ENCODE results near the gene OST4.
A peak's percentile ranks its signal among the peaks of the same experiment; 100 is the strongest.

OST4 gene

DNA sequence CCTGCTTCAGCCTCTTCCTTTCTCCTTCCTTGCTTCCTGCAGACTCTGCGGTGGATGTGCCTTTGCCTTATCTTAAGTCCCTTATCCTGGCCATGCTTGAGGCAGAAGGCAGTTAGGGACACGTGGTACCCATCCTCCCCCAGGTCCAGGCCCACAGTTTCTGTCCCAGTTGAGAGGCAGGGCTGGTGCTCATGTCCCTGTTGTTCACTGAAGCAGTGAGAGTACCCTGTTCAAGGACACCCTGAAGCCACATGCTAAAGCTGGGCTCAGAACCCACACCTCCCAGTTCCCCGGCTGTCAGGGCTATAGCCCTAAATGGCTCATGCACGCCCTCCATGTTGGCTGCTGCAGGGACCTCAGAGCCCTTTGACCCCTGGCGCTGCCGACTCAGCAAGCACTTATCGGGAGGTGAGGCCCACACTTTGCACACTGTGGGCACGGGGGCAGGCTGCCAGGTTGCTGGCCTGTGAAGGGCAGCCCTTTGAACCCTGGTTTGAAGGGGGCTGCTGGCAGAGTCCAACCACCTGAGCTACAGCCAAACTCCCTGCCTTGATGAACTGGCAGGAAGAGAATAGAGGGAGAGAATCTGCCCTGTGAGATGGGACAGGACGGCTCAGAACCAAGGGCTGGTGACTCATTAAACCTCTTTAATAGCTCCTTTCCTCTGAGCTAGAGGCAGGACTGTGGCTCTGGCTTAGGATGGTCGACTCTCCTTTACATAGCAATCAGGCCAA lies 21.4 kb upstream of the OST4 start:
- DNase-seq, result no peak

DNA sequence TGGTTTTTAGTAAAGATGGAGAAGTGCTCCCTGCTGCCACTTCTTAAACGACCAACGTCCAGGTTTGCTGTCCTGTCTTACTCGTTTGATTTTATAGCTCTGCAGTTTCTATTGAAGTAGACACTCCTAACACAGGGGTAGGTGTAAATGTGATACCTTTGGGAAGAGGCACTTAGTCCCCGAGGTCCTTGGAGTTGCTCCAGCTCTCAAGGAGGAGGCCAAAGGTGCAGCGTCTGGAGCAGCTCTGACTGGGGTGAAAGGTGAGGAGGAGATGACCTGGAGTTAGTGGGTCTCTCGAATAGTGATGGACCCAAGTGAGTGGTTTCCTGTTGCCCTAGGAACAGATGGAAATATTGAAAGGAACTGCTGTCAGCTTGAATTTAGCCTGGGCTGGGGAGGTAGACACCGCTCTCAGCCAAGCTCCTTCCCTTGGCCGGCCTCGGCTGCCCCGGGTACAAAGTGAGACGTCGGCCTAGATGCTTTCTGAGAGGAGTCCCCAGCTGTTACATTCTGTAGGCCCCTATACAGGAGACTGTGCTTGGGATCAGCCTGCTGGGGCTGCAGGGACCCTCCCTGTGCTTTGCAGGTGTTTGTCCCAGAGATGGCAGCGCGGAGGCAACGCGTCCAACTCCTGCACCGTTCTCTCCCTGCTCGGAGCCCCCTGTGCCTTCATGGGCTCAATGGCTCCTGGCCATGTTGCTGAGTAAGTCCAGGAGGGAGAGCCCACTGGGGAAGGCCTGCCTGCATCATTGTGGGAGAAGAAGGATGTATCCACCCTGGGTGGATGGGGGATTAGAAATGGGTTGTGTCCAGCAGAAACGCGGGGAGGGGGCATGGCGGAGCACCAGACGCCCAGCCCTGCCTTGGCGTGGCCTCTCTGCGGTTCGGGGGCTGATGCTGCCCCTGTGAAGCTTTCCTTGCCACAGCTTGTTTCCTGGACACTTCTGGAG lies 20.6 kb upstream of the OST4 start:
- DNase-seq, result no peak

DNA sequence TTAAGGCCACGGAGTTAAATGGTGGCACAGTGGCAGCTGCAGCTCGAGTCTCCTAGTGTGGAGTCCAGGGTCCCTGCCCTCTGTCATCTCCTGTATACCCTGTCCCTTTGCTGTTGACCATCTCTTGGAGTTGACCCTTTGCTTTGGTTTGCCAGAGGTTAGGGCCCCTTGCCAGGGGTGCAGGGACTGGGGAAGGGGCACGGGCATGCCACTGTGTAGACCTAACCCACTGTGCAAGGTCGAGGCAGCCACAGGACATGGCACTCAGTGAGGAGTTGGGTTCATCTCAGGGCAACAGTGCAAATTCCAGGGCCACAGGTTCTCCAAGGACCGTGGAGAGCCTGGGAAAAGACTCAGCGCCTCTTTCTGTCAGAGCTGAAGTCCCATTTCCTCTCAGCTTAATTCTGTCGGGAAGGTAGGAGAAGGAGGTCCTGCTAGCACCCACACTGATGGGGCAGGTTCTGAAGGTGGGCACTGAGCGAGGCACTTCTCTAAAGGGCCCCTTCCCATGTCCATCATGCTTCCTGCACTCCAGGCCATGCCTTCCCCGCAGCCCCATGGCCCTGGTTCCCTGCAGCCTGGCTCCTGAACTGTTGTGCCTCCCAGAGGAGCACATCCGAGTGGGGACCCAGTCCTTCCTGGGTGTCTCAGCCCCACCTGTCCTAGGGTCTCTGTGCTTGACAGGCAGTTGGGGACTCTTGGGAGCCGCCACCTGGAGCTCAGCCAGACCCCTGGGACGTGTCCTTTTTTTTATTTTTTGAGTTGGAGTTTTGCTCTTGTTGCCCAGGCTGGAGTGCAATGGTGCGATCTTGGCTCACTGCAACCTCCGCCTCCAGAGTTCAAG lies 17.9 kb upstream of the OST4 start:
- no peak for DNase-seq

DNA sequence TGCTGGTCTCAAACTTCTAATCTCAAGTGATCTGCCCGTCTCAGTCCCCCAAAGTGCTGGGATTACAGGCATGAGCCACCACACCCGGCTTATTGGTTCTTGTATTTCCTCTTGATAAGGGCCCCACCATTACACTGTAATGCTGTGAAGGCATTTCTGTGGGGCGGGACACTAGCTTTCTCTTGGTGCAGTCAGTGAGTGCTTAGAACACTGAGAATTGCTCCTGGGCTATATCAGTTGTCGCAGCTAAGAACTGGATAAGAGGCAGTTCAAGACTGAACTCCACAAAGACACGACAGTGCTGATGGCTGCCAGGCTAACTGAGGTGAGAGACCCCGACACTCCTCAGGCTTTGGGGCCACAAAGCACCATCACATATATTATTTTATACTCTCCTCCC lies 17.2 kb upstream of the OST4 start:
- no peak for DNase-seq

DNA sequence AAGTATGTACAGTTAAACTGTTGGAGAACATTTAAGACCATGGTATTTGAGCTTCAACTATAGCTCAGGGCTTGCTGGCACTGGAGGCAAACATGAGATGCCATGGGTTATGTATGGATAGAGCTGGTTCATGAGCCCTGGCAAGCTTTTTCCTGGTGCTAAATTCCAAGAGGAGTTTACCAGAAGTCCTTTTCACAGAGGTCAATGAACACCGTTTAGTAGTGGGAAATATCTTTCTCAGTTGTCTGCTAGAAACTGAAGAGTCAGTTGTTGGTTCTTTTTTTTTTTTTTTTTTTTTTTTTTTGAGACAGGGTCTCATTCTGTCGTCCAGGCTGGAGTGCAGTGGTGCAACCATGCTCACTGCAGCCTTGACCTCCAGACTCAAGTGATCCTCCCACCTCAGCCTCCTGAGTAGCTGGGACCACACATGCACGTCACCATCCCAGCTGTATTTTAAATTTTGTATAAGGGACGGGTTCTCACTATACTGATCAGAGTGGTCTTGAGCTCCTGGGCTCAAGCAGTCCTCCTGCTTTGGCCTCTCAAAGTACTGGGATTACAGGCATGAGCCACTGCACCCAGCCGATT lies 16.5 kb upstream of the OST4 start:
- no peak for DNase-seq

DNA sequence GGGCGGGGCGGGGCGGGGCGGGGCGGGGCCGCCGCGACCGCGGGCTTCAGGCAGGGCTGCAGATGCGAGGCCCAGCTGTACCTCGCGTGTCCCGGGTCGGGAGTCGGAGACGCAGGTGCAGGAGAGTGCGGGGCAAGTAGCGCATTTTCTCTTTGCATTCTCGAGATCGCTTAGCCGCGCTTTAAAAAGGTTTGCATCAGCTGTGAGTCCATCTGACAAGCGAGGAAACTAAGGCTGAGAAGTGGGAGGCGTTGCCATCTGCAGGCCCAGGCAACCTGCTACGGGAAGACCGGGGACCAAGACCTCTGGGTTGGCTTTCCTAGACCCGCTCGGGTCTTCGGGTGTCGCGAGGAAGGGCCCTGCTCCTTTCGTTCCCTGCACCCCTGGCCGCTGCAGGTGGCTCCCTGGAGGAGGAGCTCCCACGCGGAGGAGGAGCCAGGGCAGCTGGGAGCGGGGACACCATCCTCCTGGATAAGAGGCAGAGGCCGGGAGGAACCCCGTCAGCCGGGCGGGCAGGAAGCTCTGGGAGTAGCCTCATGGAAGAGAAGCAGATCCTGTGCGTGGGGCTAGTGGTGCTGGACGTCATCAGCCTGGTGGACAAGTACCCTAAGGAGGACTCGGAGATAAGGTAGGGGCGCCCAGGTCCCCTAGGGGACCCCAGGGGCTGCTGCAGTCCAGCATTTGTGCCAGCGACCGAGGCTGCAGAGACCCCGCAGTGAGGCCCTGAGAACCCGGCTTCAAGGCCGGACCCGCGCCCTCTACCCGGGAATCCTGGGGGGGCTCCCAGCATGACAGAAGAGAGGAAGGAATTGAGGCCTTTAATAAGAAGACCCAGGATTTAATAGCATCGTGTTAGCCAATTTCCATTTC lies 15.5 kb upstream of the OST4 start, which contains the start of gene KHK:
KHK (plus strand) TSS at position 49 of the 870 bp plus-strand sequence; CDS start at position 537, 488 bp downstream.
- peak; percentile 41 for DNase-seq

DNA sequence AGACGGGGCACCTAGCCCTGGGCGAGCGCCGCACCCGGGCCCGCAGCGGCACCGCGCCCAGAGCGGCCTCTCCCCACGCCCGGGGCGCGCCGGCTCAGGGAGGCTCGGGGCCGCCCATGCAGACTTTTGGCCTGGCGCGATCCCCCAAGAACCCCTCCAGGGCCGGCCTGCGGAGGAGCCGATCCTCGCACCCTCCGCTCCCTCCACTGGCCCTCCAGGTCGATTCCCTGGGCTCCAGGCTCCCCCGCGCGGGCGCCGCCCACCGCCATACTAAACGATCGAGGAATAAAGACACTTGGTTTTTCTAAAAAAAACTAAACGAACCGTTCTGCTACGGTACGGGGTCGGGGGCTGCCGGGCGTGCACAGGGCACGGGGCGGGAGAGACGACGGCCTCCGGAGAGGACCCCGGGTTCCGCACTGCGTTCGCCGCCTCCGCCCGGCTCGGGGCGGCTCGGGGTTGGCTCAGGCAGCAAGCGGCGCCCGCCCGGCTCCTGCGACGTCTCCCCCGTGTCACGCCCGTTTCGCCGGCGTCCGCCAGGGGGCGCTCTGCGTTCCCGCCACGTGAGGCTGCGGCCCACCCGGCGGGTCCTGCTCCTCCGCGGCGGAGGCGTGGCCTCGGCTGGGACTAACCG lies 14.8 kb upstream of the OST4 start:
- DNase-seq, result peak; percentile 98

DNA sequence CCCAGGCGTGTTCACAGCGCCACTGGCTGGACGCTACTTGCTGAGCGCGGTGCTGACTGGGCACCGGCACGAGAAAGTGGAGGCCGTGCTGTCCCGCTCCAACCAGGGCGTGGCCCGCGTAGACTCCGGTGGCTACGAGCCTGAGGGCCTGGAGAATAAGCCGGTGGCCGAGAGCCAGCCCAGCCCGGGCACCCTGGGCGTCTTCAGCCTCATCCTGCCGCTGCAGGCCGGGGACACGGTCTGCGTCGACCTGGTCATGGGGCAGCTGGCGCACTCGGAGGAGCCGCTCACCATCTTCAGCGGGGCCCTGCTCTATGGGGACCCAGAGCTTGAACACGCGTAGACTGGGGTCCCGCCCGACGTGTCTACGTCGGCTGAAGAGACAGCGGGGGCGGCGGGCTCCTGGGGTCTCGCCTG lies 14.2 kb upstream of the OST4 start:
- peak; percentile 45 for DNase-seq

DNA sequence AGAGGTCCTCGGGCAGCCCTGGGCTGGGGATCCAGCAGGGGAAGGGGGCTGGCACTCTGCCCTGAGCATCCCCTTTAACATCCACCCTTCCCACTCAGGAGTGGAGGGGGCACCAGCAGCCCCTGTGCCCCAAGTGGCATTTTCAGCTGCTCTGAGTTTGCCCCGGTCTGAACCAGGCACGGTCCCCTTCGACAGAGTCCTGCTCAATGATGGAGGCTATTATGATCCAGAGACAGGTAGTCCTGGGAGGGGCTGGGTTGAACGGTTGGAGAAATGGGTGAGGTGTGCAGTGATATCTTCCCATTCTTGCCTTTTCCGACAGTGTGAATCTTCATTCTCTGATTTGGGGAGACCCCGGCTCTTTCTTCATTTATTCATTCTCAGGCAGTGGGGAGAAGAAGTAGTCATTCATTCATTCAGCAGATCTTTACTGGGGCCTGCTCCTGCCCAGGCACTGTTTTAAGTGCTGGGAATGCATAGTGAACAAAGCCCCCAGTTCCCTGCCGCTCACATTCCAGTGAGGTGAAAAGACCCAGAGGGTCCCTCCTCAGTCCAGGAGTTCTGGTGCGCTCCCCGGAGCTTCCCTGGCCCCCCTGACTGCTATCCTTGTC lies 13.7 kb upstream of the OST4 start:
- DNase-seq, result no peak

DNA sequence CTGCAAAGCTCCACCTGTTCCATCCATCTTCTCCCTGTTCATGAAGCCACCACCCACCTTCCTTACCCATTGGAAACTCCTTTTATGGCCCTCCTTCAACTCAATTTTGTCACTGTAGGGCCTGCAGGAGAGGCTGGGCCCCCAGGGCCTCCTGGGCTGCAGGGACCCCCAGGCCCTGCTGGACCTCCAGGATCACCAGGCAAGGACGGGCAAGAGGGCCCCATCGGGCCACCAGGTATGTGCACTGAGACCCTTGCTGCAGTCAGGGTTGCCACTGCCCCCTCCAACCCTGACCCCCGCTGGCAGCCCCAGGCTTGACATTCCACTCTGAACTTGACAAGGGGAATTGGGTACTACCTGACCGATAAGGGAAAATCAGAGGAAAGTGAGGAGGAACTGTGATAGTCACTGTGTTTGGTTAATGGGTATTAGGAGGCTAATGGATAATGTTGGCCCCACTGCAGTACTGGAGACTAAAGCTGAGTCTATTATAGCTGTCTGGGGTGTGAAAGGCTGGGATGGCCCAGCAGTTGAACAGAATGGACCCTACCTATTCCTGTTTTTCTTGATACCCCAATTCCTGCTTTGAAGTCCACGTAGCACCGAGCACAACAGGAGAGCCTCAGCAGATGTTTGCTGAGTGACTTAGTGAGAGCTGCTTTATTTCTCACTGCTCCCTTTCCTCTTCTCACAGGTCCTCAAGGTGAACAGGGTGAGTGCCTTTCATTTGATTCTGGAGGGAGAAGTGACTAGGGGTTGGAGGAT lies 13.0 kb upstream of the OST4 start:
- no peak for DNase-seq

DNA sequence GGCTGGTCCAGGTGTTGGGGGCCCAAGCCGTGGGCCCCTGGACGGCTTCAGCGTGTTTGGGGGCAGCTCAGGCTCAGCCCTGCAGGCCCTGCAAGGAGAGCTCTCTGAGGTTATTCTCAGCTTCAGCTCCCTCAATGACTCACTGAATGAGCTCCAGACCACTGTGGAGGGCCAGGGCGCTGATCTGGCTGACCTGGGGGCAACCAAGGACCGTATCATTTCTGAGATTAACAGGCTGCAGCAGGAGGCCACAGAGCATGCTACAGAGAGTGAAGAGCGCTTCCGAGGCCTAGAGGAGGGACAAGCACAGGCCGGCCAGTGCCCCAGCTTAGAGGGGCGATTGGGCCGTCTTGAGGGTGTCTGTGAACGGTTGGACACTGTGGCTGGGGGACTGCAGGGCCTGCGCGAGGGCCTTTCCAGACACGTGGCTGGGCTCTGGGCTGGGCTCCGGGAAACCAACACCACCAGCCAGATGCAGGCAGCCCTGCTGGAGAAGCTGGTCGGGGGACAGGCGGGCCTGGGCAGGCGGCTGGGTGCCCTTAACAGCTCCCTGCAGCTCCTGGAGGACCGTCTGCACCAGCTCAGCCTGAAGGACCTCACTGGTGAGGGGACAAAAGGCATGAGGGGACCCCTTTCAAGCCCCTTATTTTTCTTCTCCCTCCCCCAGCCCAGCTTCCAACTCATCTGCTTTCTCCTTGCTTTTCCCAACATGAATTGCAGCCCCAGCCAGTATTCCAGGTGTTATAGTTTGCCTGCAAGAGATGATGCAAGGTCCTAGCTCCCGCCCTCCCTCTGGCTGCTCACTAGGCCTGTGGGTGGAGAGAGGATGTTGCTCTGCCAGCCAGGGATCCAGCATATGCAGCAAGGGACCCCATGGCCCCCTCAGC lies 12.2 kb upstream of the OST4 start:
- no peak for DNase-seq

DNA sequence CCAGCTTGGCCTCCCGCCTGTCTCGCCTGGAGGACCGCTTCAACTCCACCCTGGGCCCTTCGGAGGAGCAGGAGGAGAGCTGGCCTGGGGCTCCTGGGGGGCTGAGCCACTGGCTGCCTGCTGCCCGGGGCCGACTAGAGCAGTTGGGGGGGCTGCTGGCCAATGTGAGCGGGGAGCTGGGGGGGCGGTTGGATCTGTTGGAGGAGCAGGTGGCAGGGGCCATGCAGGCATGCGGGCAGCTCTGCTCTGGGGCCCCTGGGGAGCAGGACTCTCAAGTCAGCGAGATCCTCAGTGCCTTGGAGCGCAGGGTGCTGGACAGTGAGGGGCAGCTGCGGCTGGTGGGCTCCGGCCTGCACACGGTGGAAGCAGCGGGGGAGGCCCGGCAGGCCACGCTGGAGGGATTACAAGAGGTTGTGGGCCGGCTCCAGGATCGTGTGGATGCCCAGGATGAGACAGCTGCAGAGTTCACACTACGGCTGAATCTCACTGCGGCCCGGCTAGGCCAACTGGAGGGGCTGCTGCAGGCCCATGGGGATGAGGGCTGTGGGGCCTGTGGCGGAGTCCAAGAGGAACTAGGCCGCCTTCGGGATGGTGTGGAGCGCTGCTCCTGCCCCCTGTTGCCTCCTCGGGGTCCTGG lies 11.4 kb upstream of the OST4 start:
- no peak for DNase-seq

DNA sequence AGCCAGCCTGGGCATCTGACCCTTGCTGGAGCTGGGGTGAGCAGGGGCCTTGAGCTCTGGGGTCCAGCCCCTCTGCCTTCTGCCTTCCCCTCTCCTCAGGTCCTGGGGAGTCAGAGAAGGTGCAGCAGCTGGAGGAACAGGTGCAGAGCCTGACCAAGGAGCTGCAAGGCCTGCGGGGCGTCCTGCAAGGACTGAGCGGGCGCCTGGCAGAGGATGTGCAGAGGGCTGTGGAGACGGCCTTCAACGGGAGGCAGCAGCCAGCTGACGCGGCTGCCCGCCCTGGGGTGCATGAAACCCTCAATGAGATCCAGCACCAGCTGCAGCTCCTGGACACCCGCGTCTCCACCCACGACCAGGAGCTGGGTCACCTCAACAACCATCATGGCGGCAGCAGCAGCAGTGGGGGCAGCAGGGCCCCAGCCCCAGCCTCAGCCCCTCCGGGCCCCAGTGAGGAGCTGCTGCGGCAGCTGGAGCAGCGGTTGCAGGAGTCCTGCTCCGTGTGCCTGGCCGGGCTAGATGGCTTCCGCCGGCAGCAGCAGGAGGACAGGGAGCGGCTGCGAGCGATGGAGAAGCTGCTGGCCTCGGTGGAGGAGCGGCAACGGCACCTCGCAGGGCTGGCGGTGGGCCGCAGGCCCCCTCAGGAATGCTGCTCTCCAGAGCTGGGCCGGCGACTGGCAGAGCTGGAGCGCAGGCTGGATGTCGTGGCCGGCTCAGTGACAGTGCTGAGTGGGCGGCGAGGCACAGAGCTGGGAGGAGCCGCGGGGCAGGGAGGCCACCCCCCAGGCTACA lies 10.7 kb upstream of the OST4 start:
- DNase-seq, result no peak

DNA sequence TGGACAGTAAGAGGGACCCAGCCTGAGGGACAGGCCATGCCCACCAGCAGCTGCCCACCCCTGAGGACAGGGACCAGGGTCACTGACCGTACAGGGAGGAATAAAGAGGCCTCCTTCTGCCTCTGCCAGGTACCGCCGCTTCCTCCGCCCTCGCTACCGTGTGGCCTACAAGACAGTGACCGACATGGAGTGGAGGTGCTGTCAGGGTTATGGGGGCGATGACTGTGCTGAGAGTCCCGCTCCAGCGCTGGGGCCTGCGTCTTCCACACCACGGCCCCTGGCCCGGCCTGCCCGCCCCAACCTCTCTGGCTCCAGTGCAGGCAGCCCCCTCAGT lies 9.1 kb upstream of the OST4 start:
- DNase-seq, result no peak

DNA sequence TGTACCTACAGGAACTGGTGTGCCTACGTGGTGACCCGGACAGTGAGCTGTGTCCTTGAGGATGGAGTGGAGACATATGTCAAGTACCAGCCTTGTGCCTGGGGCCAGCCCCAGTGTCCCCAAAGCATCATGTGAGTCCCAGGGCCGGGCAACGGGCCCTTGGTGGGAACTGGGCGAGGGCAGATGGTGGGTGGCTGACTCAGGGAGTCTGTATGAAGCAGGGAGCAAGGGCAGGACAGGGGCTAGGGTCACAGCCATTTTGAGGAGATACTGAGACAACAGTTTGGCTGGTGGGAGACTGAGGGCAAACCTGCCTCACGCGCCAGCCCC lies 8.7 kb upstream of the OST4 start:
- DNase-seq, result no peak

DNA sequence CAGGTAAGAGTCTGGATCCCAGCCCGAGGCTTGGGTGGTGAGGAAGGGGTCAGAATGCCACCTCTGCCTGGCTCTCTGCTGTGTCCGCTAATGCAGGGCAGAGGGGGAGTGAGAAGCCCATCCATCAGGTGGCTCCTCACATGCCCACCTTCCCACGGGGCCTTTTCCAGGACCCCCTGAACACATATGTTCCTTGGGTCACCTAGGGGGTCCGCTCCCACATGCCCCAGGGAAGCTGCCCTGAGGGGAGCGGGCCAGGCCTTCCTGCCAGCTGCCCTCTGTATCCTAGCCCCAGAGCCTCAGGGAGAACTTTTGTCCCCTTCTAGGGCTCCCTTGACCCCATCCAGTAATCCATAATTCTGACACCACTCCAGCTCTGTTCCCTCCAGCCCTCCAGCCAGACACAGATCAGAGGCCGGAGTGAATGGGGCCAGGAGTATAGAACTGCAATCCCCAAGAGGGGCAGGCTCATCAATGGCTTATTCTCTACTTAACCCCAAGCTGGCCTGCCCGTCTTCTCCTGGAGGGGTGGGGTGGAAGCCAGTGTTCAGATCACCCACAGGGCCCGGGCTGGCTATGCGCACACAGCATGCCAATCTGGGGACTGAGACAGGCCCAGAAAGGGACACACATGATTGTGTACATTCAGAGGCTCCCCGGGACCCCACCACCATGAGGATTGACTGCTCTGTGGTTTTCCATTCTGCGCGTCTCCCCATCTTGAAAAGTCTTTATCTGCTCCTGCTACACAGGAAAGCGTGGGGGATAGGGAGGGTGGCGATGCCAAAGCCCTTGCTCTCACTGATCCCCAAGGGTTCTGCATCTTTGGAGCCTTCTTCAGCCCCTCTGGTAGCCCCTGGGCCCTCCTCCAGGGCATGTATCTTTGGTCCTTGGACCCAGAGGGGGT lies 8.0 kb upstream of the OST4 start:
- DNase-seq, result no peak
